ENCODE results near the gene PATZ1. TPM values are rescaled to one million over a fixed set of nuclear protein-coding genes. Genes with fewer than 3 reads are reported as not detected.

PATZ1 gene
- total RNA-seq, 4 donors from 2014 or later: 3.6 to 12.2 (median 8.7) TPM

DNA sequence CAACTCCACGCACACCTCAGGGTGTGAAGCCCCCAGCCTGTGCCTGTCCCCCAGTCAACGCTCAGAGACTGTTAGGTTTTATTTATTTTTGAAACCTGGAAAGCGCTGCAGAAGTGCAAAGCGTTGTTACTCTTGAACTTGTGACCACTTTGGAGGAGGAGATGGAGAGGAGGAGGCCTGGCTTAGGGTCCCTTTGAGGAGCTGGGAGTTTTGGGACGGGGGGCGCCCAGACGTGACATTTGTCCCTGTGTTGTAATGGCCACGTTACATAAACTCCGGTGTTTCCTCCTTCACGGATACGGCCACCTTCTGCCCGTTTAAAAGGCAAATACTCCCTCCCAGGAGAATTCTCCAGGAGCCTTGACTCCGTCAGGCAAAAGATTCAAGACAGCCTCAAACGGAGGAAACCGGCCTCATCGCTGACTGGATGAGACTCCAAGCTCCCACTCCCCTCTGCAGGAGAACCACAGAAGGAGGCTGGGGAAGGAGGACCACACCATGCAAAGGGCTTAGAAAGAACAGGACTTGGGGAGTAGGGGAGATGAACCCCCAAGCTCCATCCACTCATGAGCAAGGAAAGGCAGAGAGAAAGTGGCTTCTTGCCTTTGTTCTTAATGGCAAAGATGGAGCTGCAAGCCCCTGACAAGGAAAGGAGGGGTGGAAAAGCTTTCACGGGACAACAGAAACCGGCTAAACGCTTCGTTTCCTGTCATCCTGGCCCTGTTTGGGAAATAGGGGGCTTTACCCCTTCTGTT is 54.5 kb downstream of the PATZ1 start:
- intact Hi-C loops (cut with DNase I; ENCODE audit: low total_unique reads) (loop anchor here (2.0 to 10.0 kb wide), 2 partner anchors 55 to 1857 kb away; partner anchors contain the start of genes PATZ1 and RFPL1), in situ Hi-C loops (cut with MboI; ENCODE audit: low pct_ligation_motif_present in 1 of 4, low pct_unique_long_range_greater_than_20kb in 1 of 4, low sequenced_read_pairs in 3 of 4) (no loop called here)
- TF ChIP-seq POLR2AphosphoS5 (IDR thresholded peaks at IDR 0.05) (no peak), EP300 (IDR thresholded peaks at IDR 0.05; ENCODE audit: low read depth) (no peak), POLR2A (IDR thresholded peaks at IDR 0.05) (no peak)
- TF ChIP-seq, protein P1, sequence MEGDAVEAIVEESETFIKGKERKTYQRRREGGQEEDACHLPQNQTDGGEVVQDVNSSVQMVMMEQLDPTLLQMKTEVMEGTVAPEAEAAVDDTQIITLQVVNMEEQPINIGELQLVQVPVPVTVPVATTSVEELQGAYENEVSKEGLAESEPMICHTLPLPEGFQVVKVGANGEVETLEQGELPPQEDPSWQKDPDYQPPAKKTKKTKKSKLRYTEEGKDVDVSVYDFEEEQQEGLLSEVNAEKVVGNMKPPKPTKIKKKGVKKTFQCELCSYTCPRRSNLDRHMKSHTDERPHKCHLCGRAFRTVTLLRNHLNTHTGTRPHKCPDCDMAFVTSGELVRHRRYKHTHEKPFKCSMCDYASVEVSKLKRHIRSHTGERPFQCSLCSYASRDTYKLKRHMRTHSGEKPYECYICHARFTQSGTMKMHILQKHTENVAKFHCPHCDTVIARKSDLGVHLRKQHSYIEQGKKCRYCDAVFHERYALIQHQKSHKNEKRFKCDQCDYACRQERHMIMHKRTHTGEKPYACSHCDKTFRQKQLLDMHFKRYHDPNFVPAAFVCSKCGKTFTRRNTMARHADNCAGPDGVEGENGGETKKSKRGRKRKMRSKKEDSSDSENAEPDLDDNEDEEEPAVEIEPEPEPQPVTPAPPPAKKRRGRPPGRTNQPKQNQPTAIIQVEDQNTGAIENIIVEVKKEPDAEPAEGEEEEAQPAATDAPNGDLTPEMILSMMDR (IDR thresholded peaks at IDR 0.05): no peak
- Histone ChIP-seq H3K9me3 (no peaks in the 10 kb centered on the region), H3K36me3 (peaks cover 0 to 4% (median 0%) of the 10 kb centered on the region in 4 donors), H3K27me3 (no peaks in the 10 kb centered on the region), H3K4me3 (peak overlapping the region; percentile 62 to 82 (median 72)), H3K27ac (peak overlapping the region; percentile 95 to 99 (median 98)), H3K4me1 (peaks cover 29 to 77% (median 44%) of the 10 kb centered on the region in 4 donors)
- DNase-seq: peak; percentile 38
- WGBS, 2 donors (ENCODE audit: low coverage in 1 of 2): 0 to 2% methylated on average over 4 to 20 of the region's 20 CpGs

DNA sequence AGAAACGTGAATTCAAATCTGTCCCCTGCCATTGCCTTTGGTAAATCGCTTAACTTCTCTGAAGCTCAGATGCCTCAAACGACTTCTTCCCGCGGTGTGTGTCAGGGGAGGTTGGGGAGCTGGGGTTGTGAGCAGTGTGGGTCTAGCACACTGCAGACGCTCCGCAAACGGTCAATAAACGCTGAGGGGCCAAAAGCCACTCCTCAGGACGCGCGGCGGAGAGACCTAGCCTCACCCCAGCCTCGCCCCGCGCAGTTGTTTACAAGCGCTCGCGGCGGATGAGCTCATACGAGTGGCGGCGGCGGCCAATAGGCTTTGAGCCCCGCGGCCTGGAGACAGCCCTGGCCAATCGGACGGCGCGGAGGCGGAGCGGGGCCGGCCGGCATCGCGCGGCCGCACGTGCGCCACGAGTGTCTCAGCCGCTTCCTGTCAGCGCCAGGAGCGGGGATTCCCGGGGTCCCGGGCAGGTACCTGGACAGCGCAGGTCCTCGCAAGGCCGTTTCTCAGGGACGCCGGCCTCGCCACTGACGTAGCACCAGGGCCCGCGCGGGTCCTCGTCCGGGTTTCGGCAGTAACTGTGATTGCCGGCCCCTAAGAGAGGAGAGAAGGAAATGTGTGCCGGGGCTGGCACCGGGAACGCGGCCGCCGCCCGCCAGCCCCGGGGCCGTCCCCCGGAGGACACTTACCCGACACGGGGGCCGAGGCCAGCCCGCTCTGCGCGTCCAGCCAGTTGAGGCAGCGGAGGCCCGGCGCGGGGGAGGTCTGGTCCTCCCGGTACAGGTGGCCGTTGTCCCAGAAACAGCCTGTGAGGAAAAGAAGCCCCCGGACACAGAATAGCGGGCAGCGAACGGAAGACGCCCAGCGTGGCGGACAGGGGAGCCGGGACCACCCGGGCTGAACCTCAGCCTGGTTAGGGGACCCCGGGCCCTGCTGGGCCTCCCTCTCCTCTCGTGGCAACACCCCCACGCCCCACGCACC is 55.4 kb downstream of the PATZ1 start:
- TF ChIP-seq, protein P1 (IDR thresholded peaks at IDR 0.05): no peak
- TF ChIP-seq EP300 (IDR thresholded peaks at IDR 0.05; ENCODE audit: low read depth): no peak
- peak; percentile 98 for TF ChIP-seq POLR2A (IDR thresholded peaks at IDR 0.05)
- TF ChIP-seq POLR2AphosphoS5 (IDR thresholded peaks at IDR 0.05): peak; percentile 98 to 99 (median 98)
- Histone ChIP-seq H3K9me3 (no peaks in the 10 kb centered on the region), H3K27ac (peak overlapping the region; percentile 95 to 99 (median 98)), H3K36me3 (peaks cover 0 to 4% (median 0%) of the 10 kb centered on the region in 4 donors), H3K4me3 (peak overlapping the region; percentile 62 to 82 (median 72)), H3K27me3 (no peaks in the 10 kb centered on the region), H3K4me1 (peaks cover 21 to 76% (median 36%) of the 10 kb centered on the region in 4 donors)
- intact Hi-C loops (cut with DNase I; ENCODE audit: low total_unique reads): loop anchor here (2.0 to 10.0 kb wide), 2 partner anchors 56 to 1856 kb away; partner anchors contain the start of genes PATZ1 and RFPL1
- peak; percentile 98 for DNase-seq
- in situ Hi-C loops (cut with MboI; ENCODE audit: low pct_ligation_motif_present in 1 of 4, low pct_unique_long_range_greater_than_20kb in 1 of 4, low sequenced_read_pairs in 3 of 4): no loop called here
- WGBS, 2 donors (ENCODE audit: low coverage in 1 of 2): 0 to 1% methylated on average over 1 to 73 of the region's 95 CpGs

DNA sequence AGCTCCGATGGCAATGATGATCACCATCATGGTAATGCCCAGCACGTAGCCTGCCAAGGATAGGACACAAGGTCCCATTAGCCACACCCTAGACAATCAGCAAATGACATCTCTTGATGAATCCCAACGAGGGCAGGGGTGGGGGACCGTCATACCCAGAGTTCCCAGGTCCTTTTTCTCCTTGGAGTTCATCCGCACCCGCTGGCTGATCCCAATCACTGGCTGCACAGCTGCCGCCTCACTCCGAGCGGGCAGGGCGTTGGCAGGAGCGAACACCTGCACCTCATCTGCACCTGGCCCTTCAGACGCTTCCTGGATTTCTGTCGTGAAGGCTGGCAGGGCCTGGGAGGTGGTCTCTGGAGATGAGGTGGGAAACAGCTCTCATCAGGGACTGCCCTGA is 56.8 kb downstream of the PATZ1 start:
- Histone ChIP-seq H3K9me3 (no peaks in the 10 kb centered on the region), H3K4me3 (peak overlapping the region in 3 of 4 donors; percentile 62 to 75 (median 70)), H3K36me3 (peaks cover 0 to 6% (median 0%) of the 10 kb centered on the region in 4 donors), H3K4me1 (peaks cover 19 to 76% (median 30%) of the 10 kb centered on the region in 4 donors), H3K27me3 (no peaks in the 10 kb centered on the region), H3K27ac (peak overlapping the region; percentile 95 to 99 (median 98))
- TF ChIP-seq, protein P1 (IDR thresholded peaks at IDR 0.05): no peak
- TF ChIP-seq EP300 (IDR thresholded peaks at IDR 0.05; ENCODE audit: low read depth): no peak
- peak; percentile 5 for TF ChIP-seq POLR2A (IDR thresholded peaks at IDR 0.05)
- peak in 2 of 3 donors; percentile 22 to 54 for TF ChIP-seq POLR2AphosphoS5 (IDR thresholded peaks at IDR 0.05)
- in situ Hi-C loops (cut with MboI; ENCODE audit: low pct_ligation_motif_present in 1 of 4, low pct_unique_long_range_greater_than_20kb in 1 of 4, low sequenced_read_pairs in 3 of 4) (no loop called here), intact Hi-C loops (cut with DNase I; ENCODE audit: low total_unique reads) (no loop called here)
- peak; percentile 71 for DNase-seq
- WGBS, 2 donors (ENCODE audit: low coverage in 1 of 2): 34 to 60% methylated on average over 1 to 13 of the region's 13 CpGs

All from transverse colon (tissue), 4 donors.